HCT116 (cell line): ENCODE data around the gene PLGRKT. TPM values are rescaled to one million over a fixed set of nuclear protein-coding genes. Genes with fewer than 3 reads are reported as not detected.

Source experiments
- ATAC-seq: fragments of 200-7000 bp; cut with Tn5 transposase; 2 replicates; pipeline ENCODE4 v1.9.1; 2020; ENCODE audit warnings: mild to moderate bottlenecking, moderate library complexity
- BruUV-seq: library from RNA; stranded (reverse); fragments of 400-500 nt; replicated peaks from 2 replicates; lab custom pipeline; 2021; lab: Mats Ljungman, UMichigan
- CTCF ChIA-PET: fragments of 300-600 bp; sonication (Branson Sonifier 250); formaldehyde crosslinking; loops from one replicate; lab custom pipeline; 2021; ENCODE audit warnings: antibody characterized with exemption; lab: Charles Lee
- POLR2A ChIA-PET: fragments of 300-600, 350-600 bp; sonication (Branson Sonifier 250); formaldehyde crosslinking; loops from one replicate; lab custom pipeline; 2021; ENCODE audit warnings: antibody characterized with exemption; lab: Charles Lee
- RAD21 ChIA-PET, 2 experiments: fragments of 300-600 bp; sonication (Branson Sonifier 250); formaldehyde crosslinking; loops; one replicate each; lab custom pipeline; 2023; ENCODE audit warnings: low total read pairs in 2 of 2; ENCODE audit not compliant: uncharacterized antibody in 2 of 2, unreplicated experiment in 2 of 2, low non-redundant PET in 1 of 2; lab: Charles Lee
- DNase-seq: peaks from one replicate; pipeline ENCODE4 v3.0.0-alpha.2; 2010; ENCODE audit warnings: low read depth, low spot score
- H2AFZ ChIP-seq: fragments of 200-600 bp; shearing (Covaris generic), sonication (generic); 2 replicates; pipeline ENCODE4 v1.6.1; 2017; ENCODE audit warnings: low read depth, mixed run types, mixed read lengths, antibody characterized with exemption, low read length; ENCODE audit not compliant: poor library complexity, severe bottlenecking
- H3K27ac ChIP-seq: 2 replicates; pipeline ENCODE4 v1.5.1; 2012; ENCODE audit warnings: low read depth, low read length
- H3K27me3 ChIP-seq: fragments of 200-600 bp; sonication (generic); 2 replicates; pipeline ENCODE4 v1.6.1; 2016; ENCODE audit warnings: mixed run types, low read length, mixed read lengths; ENCODE audit not compliant: insufficient read depth
- H3K36me3 ChIP-seq, 2 experiments: fragments of 200-500 bp in 1 of 2; fragments of 200-600 bp in 1 of 2; sonication (Bioruptor generic) in 1 of 2; sonication (generic) in 1 of 2; 2 replicates each; pipeline versions ENCODE4 v1.5.1 to v1.6.1; 2014 to 2016; ENCODE audit warnings: low read length in 2 of 2, inconsistent platforms in 1 of 2, mixed read lengths in 1 of 2, mixed run types in 1 of 2; ENCODE audit not compliant: insufficient read depth in 2 of 2, control insufficient read depth in 1 of 2
- H3K4me1 ChIP-seq, 2 experiments: fragments of 200-600 bp in 1 of 2; sonication (generic) in 1 of 2; 2 replicates each; pipeline versions ENCODE4 v1.5.1 to v1.6.1; 2012 to 2017; ENCODE audit warnings: low read length in 2 of 2, inconsistent platforms in 1 of 2, mild to moderate bottlenecking in 1 of 2, mixed read lengths in 1 of 2, mixed run types in 1 of 2, moderate library complexity in 1 of 2; ENCODE audit not compliant: insufficient read depth in 2 of 2, control insufficient read depth in 1 of 2
- H3K4me2 ChIP-seq: fragments of 200-600 bp; sonication (generic); 2 replicates; pipeline ENCODE4 v1.6.1; 2017; ENCODE audit warnings: mixed run types, low read length, mixed read lengths
- H3K4me3 ChIP-seq, 2 experiments: fragments of 200-600 bp in 1 of 2; sonication (generic) in 1 of 2; replicated peaks in 1 of 2; 2 replicates each; pipeline ENCODE4 v1.5.1; 2011 to 2016; ENCODE audit warnings: low read length in 2 of 2, control low read depth in 1 of 2, low read depth in 1 of 2, mild to moderate bottlenecking in 1 of 2, mixed read lengths in 1 of 2, mixed run types in 1 of 2
- H3K79me2 ChIP-seq: fragments of 200-600 bp; sonication (generic); 2 replicates; pipeline ENCODE4 v1.6.1; 2017; ENCODE audit warnings: mild to moderate bottlenecking, mixed run types, low read length, moderate library complexity, mixed read lengths; ENCODE audit not compliant: insufficient read depth
- H3K9ac ChIP-seq: fragments of 200-600 bp; sonication (generic); 2 replicates; pipeline ENCODE4 v1.6.1; 2016; ENCODE audit warnings: low read length, mixed read lengths
- H3K9me2 ChIP-seq: fragments of 200-600 bp; sonication (generic), shearing (Covaris generic); 2 replicates; pipeline ENCODE4 v1.6.1; 2017; ENCODE audit warnings: mixed run types, mild to moderate bottlenecking, moderate library complexity; ENCODE audit not compliant: insufficient read depth
- H3K9me3 ChIP-seq, 2 experiments: fragments of 200-500 bp in 1 of 2; fragments of 200-600 bp in 1 of 2; sonication (Bioruptor generic) in 1 of 2; sonication (generic) in 1 of 2; 2 replicates each; pipeline ENCODE4 v1.6.1; 2014 to 2017; ENCODE audit warnings: low read length in 2 of 2, mixed read lengths in 2 of 2, inconsistent platforms in 1 of 2, low read depth in 1 of 2, mild to moderate bottlenecking in 1 of 2, mixed run types in 1 of 2, moderate library complexity in 1 of 2; ENCODE audit not compliant: control insufficient read depth in 1 of 2, insufficient read depth in 1 of 2
- H4K20me1 ChIP-seq: fragments of 200-600 bp; sonication (generic), shearing (Covaris generic); 2 replicates; pipeline ENCODE4 v1.6.1; 2017; ENCODE audit warnings: mixed run types, mild to moderate bottlenecking, moderate library complexity; ENCODE audit not compliant: insufficient read depth
- CBX3 ChIP-seq: IDR thresholded peaks from 2 replicates; pipeline ENCODE4 v1.6.1; 2012; ENCODE audit warnings: low read depth
- CEBPB ChIP-seq: IDR thresholded peaks from 2 replicates; pipeline ENCODE4 v1.6.1; 2012; ENCODE audit warnings: low read depth
- ELF1 ChIP-seq: IDR thresholded peaks from 2 replicates; pipeline ENCODE4 v1.6.1; 2012; ENCODE audit warnings: low read depth, borderline replicate concordance
- EZH2phosphoT487 ChIP-seq: fragments of 200-600 bp; IDR thresholded peaks from 2 replicates; pipeline ENCODE4 v1.6.1; 2018; ENCODE audit warnings: antibody characterized with exemption, borderline replicate concordance
- SIN3A ChIP-seq: IDR thresholded peaks from 2 replicates; pipeline ENCODE4 v1.6.1; 2012; ENCODE audit warnings: low read depth
- YY1 ChIP-seq: IDR thresholded peaks from 2 replicates; pipeline ENCODE4 v1.6.1; 2011; ENCODE audit warnings: low read length, low read depth, moderate library complexity, mild to moderate bottlenecking; ENCODE audit not compliant: insufficient replicate concordance; ENCODE audit errors: extremely low read depth
- ZNF274 ChIP-seq: fragments of 200-500 bp; sonication (Bioruptor generic); IDR thresholded peaks from 2 replicates; pipeline ENCODE4 v1.6.1; 2014; ENCODE audit warnings: mild to moderate bottlenecking, low read depth, low read length, inconsistent platforms
- intact Hi-C: fragments of 100-400 bp; cut with micrococcal nuclease; formaldehyde crosslinking; loops from 2 replicates; pipeline ENCODE4 v1.10.0; 2022
- total RNA-seq: library from RNA; stranded (reverse); gene quantifications from one replicate; pipeline ENCODE4 v1.2.1, GENCODE V29; 2021; ENCODE audit not compliant: unreplicated experiment
- TF ChIP-seq, protein P1 (sequence below), 3 experiments: fragments of 200-600 bp in 1 of 3; sonication (generic) in 1 of 3; IDR thresholded peaks in 2 of 3; conservative IDR thresholded peaks in 1 of 3; 2 replicates each; pipeline ENCODE4 v1.5.1; 2012 to 2017; ENCODE audit warnings: low read depth in 2 of 3, low read length in 2 of 3, antibody characterized with exemption in 1 of 3, borderline replicate concordance in 1 of 3, control low read depth in 1 of 3, mild to moderate bottlenecking in 1 of 3, mixed read lengths in 1 of 3, mixed run types in 1 of 3, moderate library complexity in 1 of 3; ENCODE audit not compliant: insufficient read depth in 1 of 3
- TF ChIP-seq, protein P2 (sequence below): IDR thresholded peaks from 2 replicates; pipeline ENCODE4 v1.6.1; 2011; ENCODE audit warnings: mild to moderate bottlenecking, low read length, moderate library complexity; ENCODE audit not compliant: insufficient replicate concordance; ENCODE audit errors: extremely low read depth
- TF ChIP-seq, protein P3 (sequence below): IDR thresholded peaks from 2 replicates; pipeline ENCODE4 v1.6.1; 2012
- TF ChIP-seq, protein P4 (sequence below): IDR thresholded peaks from 2 replicates; pipeline ENCODE4 v1.6.1; 2012; ENCODE audit warnings: low read depth

Gene PLGRKT
- total RNA-seq, 1 experiment from 2014 or later, result 23.8 TPM

DNA sequence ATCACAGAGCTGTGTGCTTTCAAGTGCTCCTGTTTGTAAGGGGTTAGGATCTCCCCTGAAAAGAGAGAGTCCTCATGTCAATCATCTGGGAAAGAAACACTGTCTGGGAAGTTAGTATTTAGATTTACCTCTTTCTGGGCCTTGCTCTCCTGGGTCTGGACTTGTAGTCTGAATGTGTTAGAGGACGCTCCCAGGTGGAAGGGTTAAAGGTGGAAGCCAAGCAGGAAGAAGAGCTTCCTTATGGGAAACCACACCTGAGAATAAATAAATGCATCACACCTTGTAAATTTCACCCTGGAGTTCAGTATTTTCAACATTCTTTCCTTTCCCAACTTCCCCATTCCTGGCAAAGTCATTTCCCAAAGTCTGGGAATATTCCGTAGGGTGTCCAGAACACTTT, 1.3 kb downstream of the PLGRKT start:
- TF ChIP-seq SIN3A (no peak), CEBPB (no peak), ELF1 (no peak), YY1 (no peak)
- TF ChIP-seq, protein P1, sequence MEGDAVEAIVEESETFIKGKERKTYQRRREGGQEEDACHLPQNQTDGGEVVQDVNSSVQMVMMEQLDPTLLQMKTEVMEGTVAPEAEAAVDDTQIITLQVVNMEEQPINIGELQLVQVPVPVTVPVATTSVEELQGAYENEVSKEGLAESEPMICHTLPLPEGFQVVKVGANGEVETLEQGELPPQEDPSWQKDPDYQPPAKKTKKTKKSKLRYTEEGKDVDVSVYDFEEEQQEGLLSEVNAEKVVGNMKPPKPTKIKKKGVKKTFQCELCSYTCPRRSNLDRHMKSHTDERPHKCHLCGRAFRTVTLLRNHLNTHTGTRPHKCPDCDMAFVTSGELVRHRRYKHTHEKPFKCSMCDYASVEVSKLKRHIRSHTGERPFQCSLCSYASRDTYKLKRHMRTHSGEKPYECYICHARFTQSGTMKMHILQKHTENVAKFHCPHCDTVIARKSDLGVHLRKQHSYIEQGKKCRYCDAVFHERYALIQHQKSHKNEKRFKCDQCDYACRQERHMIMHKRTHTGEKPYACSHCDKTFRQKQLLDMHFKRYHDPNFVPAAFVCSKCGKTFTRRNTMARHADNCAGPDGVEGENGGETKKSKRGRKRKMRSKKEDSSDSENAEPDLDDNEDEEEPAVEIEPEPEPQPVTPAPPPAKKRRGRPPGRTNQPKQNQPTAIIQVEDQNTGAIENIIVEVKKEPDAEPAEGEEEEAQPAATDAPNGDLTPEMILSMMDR (IDR thresholded peaks at IDR 0.05 in 2 of 3, conservative IDR thresholded peaks at IDR 0.05 in 1 of 3; ENCODE audit: borderline replicate concordance in 1 of 3, insufficient read depth in 1 of 3, low read depth in 2 of 3, low read length in 2 of 3), result no peak
- CTCF ChIA-PET, result no interaction called here
- POLR2A ChIA-PET, result interaction anchor here (1.5 kb wide), 1 partner anchor 8 kb away, joined by 5 read pairs; no protein-coding TSS in a partner anchor
- DNase-seq, result no peak
- Histone ChIP-seq H3K4me1 (peaks cover 12 to 26% of the 10 kb centered on the region in 2 experiments), H3K9ac (peak overlapping the region; percentile 76; the same call in 1 of the 2 replicates), H3K36me3 (peaks cover 0 to 7% of the 10 kb centered on the region in 2 experiments; a peak in 1 of 4 replicates), H4K20me1 (no peaks in the 10 kb centered on the region), H3K9me2 (no peaks in the 10 kb centered on the region), H3K9me3 (no peaks in the 10 kb centered on the region), H3K27ac (peak overlapping the region; percentile 72; the same call in 1 of the 2 replicates), H3K4me2 (peak overlapping the region; percentile 77), H2AFZ (no peak overlapping the region), H3K4me3 (peak overlapping the region; percentile 70 to 87), H3K79me2 (peaks cover 4% of the 10 kb centered on the region; the same call in 1 of the 2 replicates), H3K27me3 (no peaks in the 10 kb centered on the region)
- no TSS peak for BruUV-seq
- RAD21 ChIA-PET, result no interaction called here
- ATAC-seq, result no peak
- intact Hi-C loops, result no loop called here

DNA sequence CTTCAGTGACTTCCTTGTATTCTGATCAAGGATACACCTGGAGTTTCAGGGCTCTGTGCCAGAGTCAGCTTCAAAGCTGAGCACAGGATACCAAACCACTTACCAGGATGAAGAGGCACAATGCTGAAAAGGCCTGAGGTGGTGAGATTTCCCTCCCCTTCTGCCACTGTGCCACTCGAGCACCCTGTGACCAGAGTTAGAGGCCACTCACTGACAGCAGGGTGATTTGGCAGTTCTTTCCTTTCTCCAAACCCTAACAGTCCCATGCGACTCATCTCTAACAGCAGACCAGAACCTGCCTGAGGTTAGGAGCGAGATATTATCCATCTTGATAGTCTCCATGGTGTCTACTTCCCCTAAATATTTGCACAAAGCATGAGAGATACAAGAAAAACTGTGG, 1.8 kb downstream of the PLGRKT start:
- Histone ChIP-seq H2AFZ (no peak overlapping the region), H3K79me2 (peaks cover 4% of the 10 kb centered on the region; the same call in 1 of the 2 replicates), H3K9me3 (no peaks in the 10 kb centered on the region), H3K9me2 (no peaks in the 10 kb centered on the region), H3K4me3 (no peak overlapping the region), H3K27me3 (no peaks in the 10 kb centered on the region), H3K36me3 (peaks cover 0 to 7% of the 10 kb centered on the region in 2 experiments; a peak in 1 of 4 replicates), H4K20me1 (no peaks in the 10 kb centered on the region), H3K27ac (no peak overlapping the region), H3K4me2 (no peak overlapping the region), H3K9ac (no peak overlapping the region), H3K4me1 (peaks cover 12 to 21% of the 10 kb centered on the region in 2 experiments)
- DNase-seq, result no peak
- no peak for ATAC-seq
- ChIA-PET POLR2A (no interaction called here), CTCF (no interaction called here), RAD21 (no interaction called here)
- intact Hi-C loops, result no loop called here
- no TSS peak for BruUV-seq
- no peak for TF ChIP-seq ELF1
- no peak for TF ChIP-seq SIN3A
- TF ChIP-seq CBX3, result no peak
- TF ChIP-seq, protein P2, sequence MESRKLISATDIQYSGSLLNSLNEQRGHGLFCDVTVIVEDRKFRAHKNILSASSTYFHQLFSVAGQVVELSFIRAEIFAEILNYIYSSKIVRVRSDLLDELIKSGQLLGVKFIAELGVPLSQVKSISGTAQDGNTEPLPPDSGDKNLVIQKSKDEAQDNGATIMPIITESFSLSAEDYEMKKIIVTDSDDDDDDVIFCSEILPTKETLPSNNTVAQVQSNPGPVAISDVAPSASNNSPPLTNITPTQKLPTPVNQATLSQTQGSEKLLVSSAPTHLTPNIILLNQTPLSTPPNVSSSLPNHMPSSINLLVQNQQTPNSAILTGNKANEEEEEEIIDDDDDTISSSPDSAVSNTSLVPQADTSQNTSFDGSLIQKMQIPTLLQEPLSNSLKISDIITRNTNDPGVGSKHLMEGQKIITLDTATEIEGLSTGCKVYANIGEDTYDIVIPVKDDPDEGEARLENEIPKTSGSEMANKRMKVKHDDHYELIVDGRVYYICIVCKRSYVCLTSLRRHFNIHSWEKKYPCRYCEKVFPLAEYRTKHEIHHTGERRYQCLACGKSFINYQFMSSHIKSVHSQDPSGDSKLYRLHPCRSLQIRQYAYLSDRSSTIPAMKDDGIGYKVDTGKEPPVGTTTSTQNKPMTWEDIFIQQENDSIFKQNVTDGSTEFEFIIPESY, result no peak
- TF ChIP-seq EZH2phosphoT487, result no peak
- TF ChIP-seq, protein P3, sequence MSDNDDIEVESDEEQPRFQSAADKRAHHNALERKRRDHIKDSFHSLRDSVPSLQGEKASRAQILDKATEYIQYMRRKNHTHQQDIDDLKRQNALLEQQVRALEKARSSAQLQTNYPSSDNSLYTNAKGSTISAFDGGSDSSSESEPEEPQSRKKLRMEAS, result no peak
- TF ChIP-seq, protein P4, sequence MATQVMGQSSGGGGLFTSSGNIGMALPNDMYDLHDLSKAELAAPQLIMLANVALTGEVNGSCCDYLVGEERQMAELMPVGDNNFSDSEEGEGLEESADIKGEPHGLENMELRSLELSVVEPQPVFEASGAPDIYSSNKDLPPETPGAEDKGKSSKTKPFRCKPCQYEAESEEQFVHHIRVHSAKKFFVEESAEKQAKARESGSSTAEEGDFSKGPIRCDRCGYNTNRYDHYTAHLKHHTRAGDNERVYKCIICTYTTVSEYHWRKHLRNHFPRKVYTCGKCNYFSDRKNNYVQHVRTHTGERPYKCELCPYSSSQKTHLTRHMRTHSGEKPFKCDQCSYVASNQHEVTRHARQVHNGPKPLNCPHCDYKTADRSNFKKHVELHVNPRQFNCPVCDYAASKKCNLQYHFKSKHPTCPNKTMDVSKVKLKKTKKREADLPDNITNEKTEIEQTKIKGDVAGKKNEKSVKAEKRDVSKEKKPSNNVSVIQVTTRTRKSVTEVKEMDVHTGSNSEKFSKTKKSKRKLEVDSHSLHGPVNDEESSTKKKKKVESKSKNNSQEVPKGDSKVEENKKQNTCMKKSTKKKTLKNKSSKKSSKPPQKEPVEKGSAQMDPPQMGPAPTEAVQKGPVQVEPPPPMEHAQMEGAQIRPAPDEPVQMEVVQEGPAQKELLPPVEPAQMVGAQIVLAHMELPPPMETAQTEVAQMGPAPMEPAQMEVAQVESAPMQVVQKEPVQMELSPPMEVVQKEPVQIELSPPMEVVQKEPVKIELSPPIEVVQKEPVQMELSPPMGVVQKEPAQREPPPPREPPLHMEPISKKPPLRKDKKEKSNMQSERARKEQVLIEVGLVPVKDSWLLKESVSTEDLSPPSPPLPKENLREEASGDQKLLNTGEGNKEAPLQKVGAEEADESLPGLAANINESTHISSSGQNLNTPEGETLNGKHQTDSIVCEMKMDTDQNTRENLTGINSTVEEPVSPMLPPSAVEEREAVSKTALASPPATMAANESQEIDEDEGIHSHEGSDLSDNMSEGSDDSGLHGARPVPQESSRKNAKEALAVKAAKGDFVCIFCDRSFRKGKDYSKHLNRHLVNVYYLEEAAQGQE, result no peak
- no peak for TF ChIP-seq ZNF274
